ELF-1 (cell line): ENCODE data around the gene ANKH.
A peak's percentile ranks its signal among the peaks of the same experiment; 100 is the strongest.

Experiments
- DNase-seq: peaks from one replicate; pipeline ENCODE4 v3.0.0-alpha.2; 2016; ENCODE audit warnings: low read depth, low spot score

ANKH gene

DNA sequence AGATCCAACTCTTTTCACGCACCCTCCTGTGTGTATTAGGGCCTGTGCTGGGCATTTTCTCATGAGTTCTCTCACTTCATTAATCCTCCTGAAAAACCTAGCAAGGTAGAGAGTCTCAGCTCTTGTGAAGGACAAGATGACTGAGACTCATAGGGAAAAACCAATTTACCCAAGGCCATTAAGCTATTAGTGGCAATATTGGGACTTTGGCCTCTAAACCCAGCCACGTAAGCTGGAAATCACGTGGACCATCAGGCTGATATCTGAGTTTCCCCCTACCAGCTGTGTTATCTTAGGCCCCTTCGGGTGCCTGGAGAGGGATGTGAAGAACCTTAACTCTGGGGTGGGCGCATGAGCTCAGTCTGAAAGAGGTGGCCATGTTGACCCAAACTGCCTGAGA is 80.7 kb downstream of the ANKH start:
- no peak for DNase-seq

- no peak for DNase-seq
Observed at GRCh38 chr5:14790220-14790619, 81.4 kb downstream of the ANKH start.

GRCh38 chr5:14787801-14788579 is 83.6 kb downstream of the ANKH start:
- DNase-seq = no peak

GRCh38 chr5:14783691-14784090 is 87.9 kb downstream of the ANKH start:
- DNase-seq = no peak

DNA sequence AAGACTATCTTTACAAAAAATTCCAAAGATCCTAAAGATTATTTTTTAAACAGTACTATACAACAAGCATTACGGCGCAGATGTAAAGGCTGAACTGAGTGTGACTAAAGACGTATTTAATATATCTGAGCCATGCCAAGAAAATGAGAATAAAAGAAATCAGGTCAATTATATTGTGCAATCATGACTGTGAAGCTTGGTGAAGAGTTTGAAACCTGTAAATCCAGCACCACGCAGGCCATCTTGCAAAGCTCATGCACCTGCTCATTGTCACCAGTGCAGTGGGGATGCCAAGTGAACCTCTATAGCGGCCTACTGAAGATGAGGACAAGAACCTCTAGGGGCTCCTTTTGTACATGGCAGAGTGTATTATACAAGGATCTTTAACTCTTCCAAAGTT is 89.0 kb downstream of the ANKH start:
- DNase-seq = no peak

- DNase-seq = no peak
Observed at GRCh38 chr5:14781106-14781505, 90.5 kb downstream of the ANKH start.

- DNase-seq = no peak
Observed at GRCh38 chr5:14779975-14780374, 91.6 kb downstream of the ANKH start.

GRCh38 chr5:14778792-14779070 is 92.8 kb downstream of the ANKH start:
- peak; percentile 45 for DNase-seq

DNA sequence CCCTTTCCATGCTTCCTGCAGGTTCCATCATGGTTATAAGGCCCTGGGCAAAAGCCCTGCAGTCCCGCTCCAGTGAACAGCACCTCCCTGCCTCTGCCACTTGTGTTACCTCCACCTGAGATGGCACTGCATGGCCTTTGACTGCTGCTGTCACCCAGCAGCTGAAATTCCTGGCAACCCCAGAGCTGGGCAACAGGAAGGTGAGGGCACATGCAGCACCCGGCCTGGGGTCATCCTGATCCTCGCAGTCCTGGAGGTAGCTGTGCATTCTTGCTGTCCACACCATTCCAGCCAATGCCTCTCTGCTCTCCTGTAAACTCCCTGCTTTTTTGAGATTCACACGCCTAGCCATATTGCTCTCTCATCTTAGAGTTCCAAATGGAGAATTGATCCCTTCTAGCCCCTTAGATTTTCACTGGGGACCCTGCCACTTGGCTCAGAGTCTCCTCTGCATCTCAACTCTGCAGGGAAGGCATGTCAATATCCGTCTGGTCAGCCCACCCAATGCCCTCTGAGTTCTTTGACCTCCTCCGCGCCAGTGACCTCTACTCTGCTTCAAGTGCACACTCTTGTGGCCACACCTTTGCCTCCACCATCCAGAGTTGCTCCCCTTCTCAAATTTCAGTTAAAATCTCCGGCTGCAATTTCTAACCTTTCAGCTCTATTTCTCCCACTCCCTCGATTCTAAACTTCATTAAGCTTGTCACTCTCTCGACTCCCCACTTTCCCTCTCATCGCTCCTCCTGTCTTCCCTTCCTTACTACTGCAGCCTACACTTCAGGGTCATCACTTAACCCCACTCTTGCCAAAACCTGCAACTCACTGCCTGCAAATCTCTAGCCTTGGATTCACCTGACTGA is 93.4 kb downstream of the ANKH start:
- DNase-seq = no peak

DNA sequence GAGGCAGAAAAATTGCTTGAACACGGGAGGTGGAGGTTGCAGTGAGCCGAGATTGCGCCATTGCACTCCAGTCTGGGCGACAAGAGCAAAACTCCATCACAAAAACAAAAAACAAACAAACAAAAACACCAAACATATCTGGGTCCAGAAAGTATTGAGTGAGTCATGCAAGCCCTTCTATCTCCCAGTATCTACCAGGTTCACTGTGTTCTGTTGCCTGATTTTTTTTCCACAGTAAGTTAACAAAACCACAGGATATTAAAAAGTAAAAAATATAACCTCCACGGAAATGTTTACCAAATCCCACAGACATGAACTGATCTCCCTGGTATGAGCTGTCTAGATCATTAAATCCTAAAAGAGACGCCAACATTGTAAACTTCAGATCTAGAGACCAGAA is 94.4 kb downstream of the ANKH start:
- DNase-seq = no peak

- DNase-seq = no peak
Observed at GRCh38 chr5:14776602-14777001, 95.0 kb downstream of the ANKH start.

GRCh38 chr5:14775857-14776256 is 95.7 kb downstream of the ANKH start:
- no peak for DNase-seq

- no peak for DNase-seq
Observed at GRCh38 chr5:14773588-14773987, 98.0 kb downstream of the ANKH start.

- DNase-seq = no peak
Observed at GRCh38 chr5:14771972-14772371, 99.6 kb downstream of the ANKH start.

DNA sequence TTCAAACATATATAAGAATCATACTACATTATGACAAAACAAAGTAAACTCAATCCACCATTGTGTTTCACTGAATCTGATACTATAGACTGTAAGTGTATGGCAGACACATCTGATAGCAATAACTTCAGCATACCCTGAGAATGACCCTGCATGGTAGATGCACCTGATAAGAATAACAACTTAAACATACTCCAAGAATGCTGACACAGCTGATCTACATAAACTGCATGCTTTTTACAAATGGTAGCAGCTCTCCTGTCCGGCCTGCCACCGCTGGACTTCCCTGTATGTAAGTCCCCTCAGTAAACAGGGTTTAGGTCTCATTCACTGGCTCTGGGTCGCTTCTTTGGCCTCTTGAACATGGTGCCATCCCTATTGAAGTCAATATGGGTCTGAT is 100.4 kb downstream of the ANKH start:
- DNase-seq = no peak

DNA sequence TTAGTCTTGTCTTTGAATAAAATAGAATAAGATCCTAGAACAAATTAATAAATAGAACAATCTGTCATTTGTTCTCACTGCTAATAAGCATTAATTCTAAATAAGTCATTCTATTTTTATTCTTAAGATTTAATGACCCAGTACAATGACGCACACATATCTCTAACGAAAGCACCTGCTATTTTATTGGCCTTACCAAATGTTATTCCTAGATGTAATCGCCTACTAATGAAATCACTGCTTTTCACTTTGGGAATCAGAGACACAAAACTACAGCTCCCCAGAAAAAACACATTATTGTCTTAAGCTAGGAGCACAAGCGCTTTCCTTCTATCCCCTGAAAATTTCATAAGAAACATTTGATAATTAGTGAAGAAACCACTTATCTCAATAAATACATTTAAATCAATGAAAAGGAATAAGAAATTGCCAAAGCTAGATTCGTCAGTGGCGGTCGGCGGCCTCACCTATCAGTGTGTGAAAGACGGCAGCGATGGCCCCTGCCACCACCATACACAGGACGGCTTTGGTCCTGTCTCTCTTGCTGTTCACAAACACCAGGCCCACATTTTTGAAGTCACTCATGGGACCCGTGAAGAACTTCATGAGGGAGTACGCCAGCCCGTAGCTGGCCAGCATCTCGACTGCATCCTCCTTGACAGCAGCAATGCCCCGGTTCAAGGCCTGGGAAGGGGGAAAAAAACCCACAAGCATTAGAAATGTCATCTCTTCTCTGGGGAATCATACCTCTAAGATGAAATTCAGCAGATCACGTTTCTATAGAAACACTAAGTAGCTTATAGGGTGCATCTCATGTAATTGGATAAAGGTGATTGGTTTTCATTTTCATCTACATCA is 102.8 kb downstream of the ANKH start:
- no peak for DNase-seq

DNA sequence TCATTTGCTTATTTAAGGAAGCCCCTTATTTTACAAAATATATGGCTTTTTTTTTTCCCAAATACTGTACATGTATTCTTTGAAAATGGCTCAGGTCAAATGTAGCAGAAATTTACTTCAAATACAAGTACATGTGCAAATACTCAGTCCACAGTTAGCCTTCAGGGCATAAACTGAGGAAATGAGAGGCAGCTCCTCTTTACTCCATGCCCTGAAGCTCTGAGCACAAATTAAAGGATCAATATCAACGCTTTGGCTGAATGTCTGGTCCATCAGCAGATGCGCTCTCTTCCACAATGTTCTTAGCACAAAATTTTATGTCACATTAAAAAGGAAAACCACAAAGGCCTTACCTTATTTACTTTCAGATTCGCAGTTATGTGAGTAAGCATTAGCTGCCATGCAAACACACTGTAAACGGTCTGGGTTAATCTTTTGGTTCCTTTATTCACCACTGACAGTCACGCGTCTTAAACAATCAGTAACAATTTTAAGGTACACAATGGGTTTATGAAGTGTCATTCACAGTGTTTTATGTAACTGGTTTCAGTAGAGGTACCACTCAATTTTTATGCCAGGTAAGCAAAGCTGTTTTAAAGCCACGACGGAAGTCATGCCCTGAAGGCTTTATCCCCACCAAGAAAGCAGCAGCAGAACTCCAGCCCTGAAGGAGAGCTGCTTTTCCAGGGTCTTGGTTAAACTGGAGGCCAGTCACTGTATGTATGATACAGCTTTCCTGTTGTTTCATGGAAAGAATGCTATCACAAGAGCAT is 103.7 kb downstream of the ANKH start:
- DNase-seq = peak; percentile 30

GRCh38 chr5:14767053-14767452 is 104.5 kb downstream of the ANKH start:
- DNase-seq = no peak

GRCh38 chr5:14766584-14766983 is 105.0 kb downstream of the ANKH start:
- DNase-seq = no peak

DNA sequence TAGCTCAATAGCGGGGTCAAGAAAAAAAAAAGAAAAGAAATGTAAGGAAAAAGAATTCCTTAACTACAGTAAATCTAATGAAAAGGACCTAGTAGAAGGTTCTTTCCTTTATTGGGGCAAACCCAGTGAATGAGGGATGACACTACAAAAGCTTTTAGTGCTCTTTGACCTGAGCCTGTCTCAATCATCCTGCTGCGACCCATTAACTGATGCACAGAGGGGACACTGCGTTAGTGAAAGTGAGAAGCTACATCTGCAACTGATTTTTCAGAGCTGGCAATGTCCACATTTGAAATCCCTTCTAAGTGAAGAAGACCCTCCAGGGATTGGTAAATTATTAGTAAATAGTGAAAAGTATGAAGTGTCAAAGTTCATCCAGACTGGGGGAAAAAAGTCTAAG is 106.0 kb downstream of the ANKH start:
- no peak for DNase-seq

DNA sequence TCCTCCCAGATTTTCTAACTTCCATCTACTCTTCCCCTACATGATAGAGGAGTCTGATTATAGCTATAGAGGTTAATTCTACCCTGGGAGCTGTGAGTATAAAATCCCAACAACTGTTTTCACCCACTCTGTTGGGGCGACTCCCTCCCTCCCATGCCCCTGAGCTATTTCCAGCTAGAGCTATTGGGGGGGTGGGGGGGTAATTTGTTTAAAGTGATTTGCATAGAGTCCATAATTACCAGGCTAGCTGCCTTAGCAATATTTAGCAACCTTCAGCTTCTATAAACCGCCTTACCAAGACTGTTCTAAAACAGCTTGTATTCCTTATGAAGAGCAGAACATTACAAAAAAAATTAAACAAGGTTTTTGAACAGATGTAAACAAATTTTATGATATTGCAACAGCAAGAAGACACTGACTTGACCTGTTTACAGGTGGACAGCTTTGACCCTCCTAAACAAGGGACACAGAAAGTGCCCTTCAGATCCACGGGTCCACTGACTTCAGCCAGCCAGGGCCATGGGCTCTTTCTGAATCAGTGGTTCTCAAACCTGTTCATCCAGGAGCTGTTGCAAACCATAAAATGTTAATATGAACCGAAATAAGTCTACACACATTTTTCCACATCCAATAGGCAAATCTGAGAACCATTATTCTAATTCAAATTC is 108.9 kb downstream of the ANKH start:
- DNase-seq = no peak
